ENCODE data around the gene TMCC1.
"Not testable (repeated sequence)": the region's sequence is repeated elsewhere in the genome, so short reads cannot be mapped to it uniquely, and the experiment has no call there.

The TMCC1 gene
- total RNA-seq = 19.6 to 30.8 reads per million in 2 donors

GRCh38 chr3:129893581-129894070, at the start of gene TMCC1:
TSS of gene TMCC1 (minus strand) at chr3:129893711.
- DNase-seq = peak; percentile 78 to 95 (median 86)

- no peak for DNase-seq
Observed at GRCh38 chr3:129943020-129943419, 49.5 kb upstream of the TMCC1 start.

GRCh38 chr3:129942296-129942695, 48.8 kb upstream of the TMCC1 start:
- peak in 1 of 5 experiments; percentile 24 for DNase-seq

- no peak for DNase-seq
Observed at GRCh38 chr3:129940086-129940485, 46.6 kb upstream of the TMCC1 start.

GRCh38 chr3:129938140-129938930, 44.8 kb upstream of the TMCC1 start:
- DNase-seq = no peak

GRCh38 chr3:129937717-129938116, 44.2 kb upstream of the TMCC1 start:
- no peak for DNase-seq

- peak in 3 of 5 experiments; percentile 11 to 72 (median 26) for DNase-seq
Observed at GRCh38 chr3:129936757-129937156, 43.2 kb upstream of the TMCC1 start.

- peak in 3 of 5 experiments; percentile 4 to 24 (median 13) for DNase-seq
Observed at GRCh38 chr3:129934234-129935123, 41.0 kb upstream of the TMCC1 start.

GRCh38 chr3:129933471-129933870, 40.0 kb upstream of the TMCC1 start:
- DNase-seq = no peak

- DNase-seq = no peak
Observed at GRCh38 chr3:129929383-129929782, 35.9 kb upstream of the TMCC1 start.

GRCh38 chr3:129927072-129927471, 33.6 kb upstream of the TMCC1 start:
- DNase-seq = no peak

GRCh38 chr3:129919806-129920205, 26.3 kb upstream of the TMCC1 start:
- no peak for DNase-seq

GRCh38 chr3:129919357-129919756, 25.8 kb upstream of the TMCC1 start:
- DNase-seq = no peak

- DNase-seq = no peak
Observed at GRCh38 chr3:129918461-129918860, 24.9 kb upstream of the TMCC1 start.

GRCh38 chr3:129917423-129918007, 24.0 kb upstream of the TMCC1 start:
- no peak for DNase-seq

GRCh38 chr3:129913618-129914017, 20.1 kb upstream of the TMCC1 start:
- no peak for DNase-seq

- DNase-seq = no peak
Observed at GRCh38 chr3:129911261-129911861, 17.9 kb upstream of the TMCC1 start.

GRCh38 chr3:129909235-129909634, 15.7 kb upstream of the TMCC1 start:
- DNase-seq = not testable (repeated sequence)

GRCh38 chr3:129908417-129908816, 14.9 kb upstream of the TMCC1 start:
- no peak for DNase-seq

GRCh38 chr3:129901272-129901671, 7.8 kb upstream of the TMCC1 start:
- not testable (repeated sequence) for DNase-seq

- DNase-seq = no peak
Observed at GRCh38 chr3:129897026-129897425, 3.5 kb upstream of the TMCC1 start.

- DNase-seq = peak in 4 of 5 experiments; percentile 8 to 77 (median 54)
Observed at GRCh38 chr3:129892857-129893580, 492 bp downstream of the TMCC1 start.
